HG03571 (cell line): Measurements from ENCODE around the gene CENPN.

Experiments used
- ATAC-seq: cut with Tn5 transposase; IDR thresholded peaks from one replicate; pipeline ENCODE4 v1.9.1; 2021; ENCODE audit not compliant: unreplicated experiment

Gene CENPN

DNA sequence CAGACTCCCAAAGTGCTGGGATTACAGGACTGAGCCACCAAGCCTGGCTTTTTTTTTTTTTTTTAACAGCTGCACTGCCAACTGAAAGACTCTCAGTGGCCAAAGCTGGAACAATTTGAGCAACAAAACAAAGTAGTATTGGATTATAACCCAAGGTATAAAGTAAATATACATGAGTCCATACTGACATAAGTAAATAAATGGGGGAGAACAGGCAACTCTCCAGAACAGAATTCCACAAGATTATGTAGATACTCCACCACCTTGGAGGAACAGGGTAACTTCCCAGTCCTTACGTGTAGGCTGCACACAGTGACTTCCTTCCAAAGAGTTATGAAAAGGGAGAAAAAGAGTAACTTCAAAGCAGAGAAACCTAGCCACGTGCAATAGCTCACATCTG lies 16.0 kb upstream of the CENPN start:
- ATAC-seq, result no peak

GRCh38 chr16:80991792-80992430 lies 15.1 kb upstream of the CENPN start:
- ATAC-seq, result no peak

DNA sequence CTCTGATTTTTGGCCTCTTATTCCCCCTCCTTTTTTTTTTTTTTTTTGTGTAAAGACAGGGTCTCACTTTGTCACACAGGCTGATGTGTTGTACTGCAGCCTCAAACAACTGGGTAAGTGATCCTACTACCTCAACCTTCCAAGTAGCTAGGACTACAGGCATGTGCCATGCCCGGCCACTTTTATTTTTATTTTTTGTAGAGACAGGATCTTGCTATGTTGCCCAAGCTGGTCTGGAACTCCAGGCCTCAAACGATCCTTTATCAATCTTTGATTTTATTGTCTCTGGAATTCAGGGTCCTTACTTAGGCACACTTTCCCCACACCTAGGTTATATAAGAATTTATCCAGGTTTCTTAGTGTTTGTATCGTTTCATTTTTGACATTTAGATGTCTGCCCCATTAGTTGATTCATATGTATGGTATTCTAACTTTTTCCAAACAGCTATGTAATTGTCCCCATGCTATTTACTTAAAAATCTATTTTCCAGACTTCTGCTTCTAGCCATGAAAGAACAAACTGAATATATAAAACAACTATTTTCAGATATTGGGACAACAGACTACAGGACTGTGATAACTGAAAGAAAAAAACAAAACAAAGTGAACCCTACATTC lies 14.2 kb upstream of the CENPN start:
- ATAC-seq, result no peak

DNA sequence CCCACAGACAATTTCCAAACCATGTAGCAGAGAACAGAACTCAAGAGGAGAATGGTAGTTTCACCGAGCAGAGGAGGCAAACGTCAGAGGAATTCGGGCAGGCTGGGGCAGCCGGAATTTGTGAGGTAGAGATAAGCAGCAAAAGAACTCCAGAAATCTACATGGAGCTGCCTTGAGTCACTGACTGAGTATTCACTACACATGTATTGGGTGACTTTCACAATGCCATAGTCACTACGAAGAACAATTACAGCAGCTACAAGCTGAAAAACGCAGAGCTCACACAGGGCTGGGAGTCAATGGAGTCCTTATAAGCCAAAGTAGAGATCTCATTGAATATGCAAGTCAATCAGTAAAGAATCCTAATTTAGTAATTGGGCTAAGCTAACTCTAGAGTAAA lies 13.7 kb upstream of the CENPN start:
- ATAC-seq, result no peak

GRCh38 chr16:80993834-80994233 lies 13.2 kb upstream of the CENPN start:
- ATAC-seq, result no peak

DNA sequence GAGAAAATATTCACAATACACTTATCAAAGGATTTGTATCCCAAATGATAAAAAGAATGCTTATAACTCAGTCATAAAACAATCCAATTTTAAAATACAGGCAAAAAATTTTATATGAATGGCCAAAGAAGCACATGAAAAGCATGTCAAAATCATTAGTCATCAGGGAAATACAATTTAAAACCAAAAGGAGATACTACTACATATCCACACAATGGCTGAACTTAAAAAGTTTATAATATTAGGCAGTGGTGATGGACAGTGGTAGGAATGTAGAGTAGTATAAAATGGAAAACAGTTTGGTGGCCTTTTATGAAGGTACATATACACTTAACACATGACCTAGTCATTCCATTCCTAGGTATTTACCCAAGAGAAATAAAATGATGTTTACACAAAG lies 12.6 kb upstream of the CENPN start:
- no peak for ATAC-seq

DNA sequence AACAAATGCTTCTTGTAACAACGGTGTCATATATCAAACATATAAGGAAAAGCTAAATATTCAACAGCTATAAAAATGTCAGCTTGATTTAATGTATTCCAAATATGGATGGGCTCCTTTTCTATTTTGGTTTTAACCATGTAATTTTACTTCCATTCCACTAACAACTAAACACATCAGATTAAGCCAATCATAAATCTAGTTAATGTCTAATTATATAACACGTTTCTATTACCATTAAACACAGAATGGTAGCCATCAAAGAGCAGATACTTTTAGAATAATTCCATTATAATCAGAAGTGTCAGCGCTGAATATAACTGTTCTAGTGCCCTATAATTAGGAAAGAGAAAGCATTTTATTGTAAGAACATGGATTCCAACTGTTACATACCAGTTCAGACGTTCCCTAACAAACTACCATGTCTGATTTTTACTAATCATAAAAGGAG lies 10.3 kb upstream of the CENPN start:
- ATAC-seq, result peak; percentile 14

- peak; percentile 75 for ATAC-seq
Observed at GRCh38 chr16:80997139-80997798, 9.7 kb upstream of the CENPN start.

GRCh38 chr16:80997964-80998620 lies 8.9 kb upstream of the CENPN start:
- no peak for ATAC-seq

GRCh38 chr16:81000873-81001272 lies 6.1 kb upstream of the CENPN start:
- no peak for ATAC-seq

DNA sequence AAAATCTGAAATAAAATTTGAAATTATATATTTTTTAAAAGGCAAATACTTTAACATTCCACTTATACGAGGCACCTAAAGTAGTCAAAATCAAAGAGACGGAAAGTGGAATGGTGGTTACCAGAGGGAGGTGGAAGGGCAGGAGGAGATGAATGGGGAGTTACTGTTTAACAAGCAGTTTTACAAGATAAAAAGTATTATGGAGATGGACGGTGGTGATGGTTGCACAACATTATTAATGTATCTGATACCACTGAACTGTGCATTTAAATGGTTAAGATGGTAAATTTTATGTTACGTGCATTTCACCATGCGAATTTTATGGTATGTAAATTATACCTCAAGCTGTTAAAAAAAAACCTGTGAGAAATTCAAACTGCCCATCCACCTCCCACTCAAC lies 5.7 kb upstream of the CENPN start:
- ATAC-seq, result no peak

GRCh38 chr16:81003064-81003463 lies 4.0 kb upstream of the CENPN start:
- ATAC-seq, result no peak

DNA sequence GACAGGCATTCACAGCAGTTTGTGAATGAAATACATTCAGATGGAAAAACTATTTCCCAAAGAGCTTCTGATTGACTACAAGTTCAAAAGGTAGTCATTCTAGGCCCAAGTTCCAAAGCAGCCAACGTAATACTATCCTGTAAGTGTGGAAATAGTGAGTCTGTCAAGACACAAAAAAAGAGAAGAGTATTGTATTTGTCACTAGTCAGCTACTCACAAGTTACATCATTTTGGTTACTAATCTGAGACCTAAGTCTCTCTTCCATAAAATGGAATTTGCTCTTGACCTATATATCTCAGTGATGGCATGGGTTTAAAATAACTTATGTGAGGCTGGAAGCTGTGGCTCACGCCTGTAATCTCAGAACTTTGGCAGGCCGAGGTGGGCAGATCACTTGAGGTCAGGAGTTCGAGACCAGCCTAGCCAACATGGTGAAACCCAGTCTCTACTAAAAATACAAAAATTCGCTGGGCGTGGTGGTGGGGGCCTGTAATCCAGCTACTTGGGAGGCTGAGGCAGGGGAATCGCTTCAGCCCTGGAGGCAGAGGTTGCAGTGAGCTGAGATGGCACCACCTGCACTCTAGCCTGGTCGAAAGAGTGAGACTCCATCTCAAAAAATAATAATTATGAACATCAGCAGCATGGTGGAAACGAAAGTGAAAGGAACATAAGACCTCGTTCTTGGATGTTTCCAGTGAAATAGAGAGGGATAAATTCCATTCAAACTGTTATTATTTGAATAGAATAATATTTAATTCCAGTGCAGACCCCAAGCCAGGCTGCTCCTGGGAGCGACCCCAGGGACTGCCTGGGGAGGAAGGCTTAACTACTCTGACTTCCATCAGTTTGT lies 3.2 kb upstream of the CENPN start:
- no peak for ATAC-seq

GRCh38 chr16:81004646-81005353 lies 2.2 kb upstream of the CENPN start:
- ATAC-seq, result no peak

DNA sequence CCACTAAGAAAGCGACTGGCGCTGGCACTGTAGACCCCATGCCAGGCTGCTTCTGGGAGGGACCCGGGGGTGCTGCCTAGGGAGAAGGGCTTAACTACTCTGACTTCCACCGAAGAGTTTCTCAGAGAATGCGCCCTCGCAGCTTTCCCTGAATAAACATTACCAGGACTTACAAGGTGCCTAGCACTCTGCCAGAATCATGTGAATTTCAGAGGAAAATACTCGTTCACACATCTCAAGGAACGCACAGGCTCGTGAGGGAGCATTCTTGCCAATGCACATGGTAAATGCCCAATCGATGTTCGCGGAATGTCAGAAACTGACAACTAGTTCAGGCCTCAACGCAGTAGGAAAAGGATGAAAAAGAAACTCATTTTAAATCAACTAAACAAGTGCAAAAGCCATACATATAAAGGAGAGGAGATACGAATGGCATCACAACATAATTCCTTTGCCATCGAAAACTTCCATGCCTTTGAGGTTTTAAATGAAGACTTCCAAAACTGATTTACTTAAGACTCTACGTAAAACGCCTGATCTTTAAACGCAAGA lies 1.3 kb upstream of the CENPN start:
- no peak for ATAC-seq

- ATAC-seq, result peak; percentile 24
Observed at GRCh38 chr16:81006211-81006812, 702 bp upstream of the CENPN start.

DNA sequence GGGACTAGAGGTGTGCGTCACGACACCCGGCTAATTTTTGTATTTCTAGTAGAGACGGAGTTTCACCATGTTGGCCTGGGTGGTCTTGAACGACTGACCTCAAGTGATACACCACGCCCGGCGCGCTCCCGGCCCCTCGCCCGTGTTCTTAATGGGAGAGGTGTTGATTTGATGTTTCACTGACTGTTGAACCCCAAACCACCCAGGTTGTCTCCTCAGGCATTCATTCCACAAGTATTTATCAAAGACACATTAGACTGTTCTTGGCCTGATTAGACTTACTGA lies 1.4 kb downstream of the CENPN start:
- no peak for ATAC-seq

DNA sequence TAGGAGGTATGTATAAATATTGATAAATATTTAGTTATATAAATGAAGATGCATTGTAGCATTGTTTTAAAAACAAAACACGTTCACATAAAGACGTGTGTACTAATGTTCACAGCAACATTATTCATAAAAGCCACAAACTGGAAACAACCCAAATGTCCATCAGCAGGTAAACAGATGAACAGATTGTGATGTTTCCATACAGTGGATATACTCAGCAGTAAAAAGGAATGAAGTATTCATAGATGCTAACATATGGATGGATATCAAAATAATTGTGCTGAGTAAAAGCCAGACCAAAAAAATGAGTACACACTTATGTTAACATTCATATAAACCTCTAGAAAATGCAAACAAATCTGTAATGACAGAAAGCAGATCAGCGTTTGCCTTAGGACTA lies 6.0 kb downstream of the CENPN start:
- ATAC-seq, result no peak

DNA sequence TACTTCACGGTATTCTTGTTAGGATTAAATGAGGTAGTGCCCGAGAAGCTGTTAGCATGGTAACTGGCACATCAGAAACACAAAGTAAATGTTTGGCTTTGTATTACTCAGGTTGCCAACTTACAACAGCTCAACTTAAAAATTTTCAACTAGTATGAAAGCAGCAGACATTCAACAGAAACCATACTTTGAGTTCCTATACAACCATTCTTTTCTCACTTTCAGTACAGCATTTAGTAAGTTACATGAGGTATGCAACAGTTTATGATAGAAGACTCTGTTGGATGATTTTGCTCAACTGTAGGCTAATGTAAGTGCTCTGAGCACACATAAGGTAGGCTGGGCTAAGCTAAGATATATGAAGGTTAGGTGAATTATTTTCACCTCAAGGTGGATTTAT lies 7.7 kb downstream of the CENPN start:
- ATAC-seq, result no peak

GRCh38 chr16:81018496-81018895 lies 11.5 kb downstream of the CENPN start:
- ATAC-seq, result no peak
